GM13976 (cell line): ENCODE results near the gene SOCS6.

ENCODE experiments used
- DNase-seq: peaks from one replicate; pipeline ENCODE4 v3.0.0; 2012; ENCODE audit warnings: low spot score
- CTCF ChIP-seq: IDR thresholded peaks from 2 replicates; pipeline ENCODE4 v1.5.1; 2012; ENCODE audit warnings: borderline replicate concordance, mild to moderate bottlenecking; ENCODE audit not compliant: insufficient read depth; ENCODE audit errors: extremely low read depth, missing control alignments, control extremely low read depth
- in situ Hi-C: fragments of 300-500 bp; cut with MboI; formaldehyde crosslinking; loops from one replicate; pipeline ENCODE4 v1.12.0; 2022; ENCODE audit warnings: low sequenced_read_pairs, mixed read lengths, inconsistent platforms; ENCODE audit not compliant: unreplicated experiment

Gene SOCS6

GRCh38 chr18:70256994-70257393 is 31.9 kb upstream of the SOCS6 start:
- in situ Hi-C loops = no loop called here
- TF ChIP-seq CTCF = no peak

GRCh38 chr18:70258243-70258642 is 30.6 kb upstream of the SOCS6 start:
- TF ChIP-seq CTCF = no peak
- no peak for DNase-seq
- in situ Hi-C loops = no loop called here

More at GRCh38 chr18:70256994-70257393, 31.9 kb upstream of the SOCS6 start:
- no peak for DNase-seq

GRCh38 chr18:70260683-70261082 is 28.2 kb upstream of the SOCS6 start:
- in situ Hi-C loops = no loop called here
- DNase-seq = no peak
- no peak for TF ChIP-seq CTCF

GRCh38 chr18:70261141-70261788 is 27.6 kb upstream of the SOCS6 start:
- no peak for TF ChIP-seq CTCF
- no peak for DNase-seq
- in situ Hi-C loops = no loop called here

- TF ChIP-seq CTCF = no peak
- no peak for DNase-seq
- in situ Hi-C loops = no loop called here
Measured at GRCh38 chr18:70263336-70263735, 25.5 kb upstream of the SOCS6 start.

- no peak for TF ChIP-seq CTCF
- in situ Hi-C loops = no loop called here
Measured at GRCh38 chr18:70271742-70272141, 17.1 kb upstream of the SOCS6 start.

GRCh38 chr18:70273021-70273420 is 15.8 kb upstream of the SOCS6 start:
- no peak for DNase-seq
- in situ Hi-C loops = no loop called here
- TF ChIP-seq CTCF = no peak

More at GRCh38 chr18:70271742-70272141, 17.1 kb upstream of the SOCS6 start:
- no peak for DNase-seq
